Measurements from ENCODE around the gene CFD.
"Not testable (repeated sequence)": the region's sequence is repeated elsewhere in the genome, so short reads cannot be mapped to it uniquely, and the experiment has no call there.

CFD gene

DNA sequence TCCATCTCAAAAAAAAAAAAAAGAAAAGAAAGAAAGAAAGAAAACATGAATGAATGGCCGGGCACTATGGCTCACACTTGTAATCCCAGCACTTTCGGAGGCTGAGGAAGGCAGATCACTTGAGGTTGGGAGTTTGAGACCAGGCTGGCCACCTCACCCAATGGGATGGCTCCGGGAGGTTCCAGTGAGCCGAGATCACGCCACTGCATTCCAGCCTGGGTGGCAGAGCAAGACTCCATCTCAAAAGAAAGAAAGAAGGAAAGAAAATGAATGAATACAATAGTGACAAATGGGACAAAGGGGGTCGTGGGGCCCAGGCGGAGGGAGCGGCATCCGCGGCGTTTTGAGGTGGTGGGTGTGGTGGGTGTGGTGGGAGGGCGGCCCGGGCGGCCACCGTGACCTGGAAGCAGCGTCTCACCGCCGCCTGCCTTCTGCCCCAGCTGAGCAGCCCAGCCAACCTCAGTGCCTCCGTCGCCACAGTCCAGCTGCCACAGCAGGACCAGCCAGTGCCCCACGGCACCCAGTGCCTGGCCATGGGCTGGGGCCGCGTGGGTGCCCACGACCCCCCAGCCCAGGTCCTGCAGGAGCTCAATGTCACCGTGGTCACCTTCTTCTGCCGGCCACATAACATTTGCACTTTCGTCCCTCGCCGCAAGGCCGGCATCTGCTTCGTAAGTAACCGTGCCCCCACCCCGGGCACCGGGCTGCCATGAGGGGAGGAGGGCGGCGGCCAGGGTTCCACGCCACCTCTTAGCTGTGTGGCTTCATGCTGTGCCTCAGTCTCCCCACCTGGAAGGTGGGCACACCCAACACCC, 13.6 kb upstream of the CFD start:
- FAIRE-seq (no peak), DNase-seq (ENCODE audit: insufficient read length) (no peak)
- no peak for TF ChIP-seq POLR2A (IDR thresholded peaks at IDR 0.05; ENCODE audit: low read depth, low read length)
- no peak for TF ChIP-seq POLR2AphosphoS5 (IDR thresholded peaks at IDR 0.05; ENCODE audit: low read depth, low read length)
- TF ChIP-seq TAF1 (IDR thresholded peaks at IDR 0.05; ENCODE audit: borderline replicate concordance, low read depth, low read length): no peak

DNA sequence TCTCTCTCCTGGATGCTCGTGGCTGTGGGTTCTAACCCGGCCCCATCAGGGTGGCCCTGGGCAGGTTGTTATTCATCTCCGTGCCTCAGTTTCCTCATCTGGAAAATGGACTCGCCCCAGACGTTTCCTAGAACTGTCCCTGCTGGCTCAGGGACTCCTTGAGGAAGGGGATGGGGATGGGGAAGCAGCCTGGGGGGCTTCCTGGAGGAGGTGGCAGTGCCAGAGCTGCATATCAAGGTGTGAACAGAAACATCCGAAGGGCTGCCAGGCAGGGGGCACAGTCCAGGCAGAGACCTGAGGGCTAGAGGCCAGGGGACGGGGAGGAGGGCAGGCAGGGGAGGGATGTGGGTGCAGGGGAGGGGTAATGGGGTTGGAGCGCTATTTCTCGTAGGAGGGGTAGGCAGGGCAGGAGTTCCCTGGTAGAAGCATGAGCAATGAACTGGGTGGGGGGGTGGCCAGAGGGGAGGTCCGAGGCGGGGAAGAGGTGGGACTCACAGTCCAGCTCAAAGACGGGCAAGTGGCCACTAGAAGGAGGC, 11.0 kb upstream of the CFD start:
- DNase-seq (ENCODE audit: insufficient read length): no peak
- TF ChIP-seq POLR2AphosphoS5 (IDR thresholded peaks at IDR 0.05; ENCODE audit: low read depth, low read length) (no peak), TAF1 (IDR thresholded peaks at IDR 0.05; ENCODE audit: borderline replicate concordance, low read depth, low read length) (no peak), POLR2A (IDR thresholded peaks at IDR 0.05; ENCODE audit: low read depth, low read length) (no peak)
- FAIRE-seq: no peak

DNA sequence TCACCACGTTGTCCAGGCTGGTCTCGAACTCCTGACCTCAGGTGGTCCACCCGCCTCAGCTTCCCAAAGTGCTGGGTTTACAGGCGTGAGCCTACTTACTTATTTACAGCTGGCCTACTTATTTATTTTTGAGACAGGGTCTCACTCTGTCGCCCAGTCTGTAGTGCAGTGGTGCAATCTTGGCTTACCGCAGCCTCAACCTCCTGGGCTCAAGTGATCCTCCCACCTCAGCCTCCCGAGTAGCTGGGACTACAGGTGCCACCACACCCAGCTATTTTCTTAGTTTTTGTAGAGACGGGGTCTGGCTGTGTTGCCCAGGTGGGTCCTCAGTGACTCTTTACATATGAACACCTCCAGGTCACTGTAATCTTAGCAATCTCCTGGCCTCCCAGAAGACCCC, 10.3 kb upstream of the CFD start:
- DNase-seq (ENCODE audit: insufficient read length); FAIRE-seq: not testable (repeated sequence)

DNA sequence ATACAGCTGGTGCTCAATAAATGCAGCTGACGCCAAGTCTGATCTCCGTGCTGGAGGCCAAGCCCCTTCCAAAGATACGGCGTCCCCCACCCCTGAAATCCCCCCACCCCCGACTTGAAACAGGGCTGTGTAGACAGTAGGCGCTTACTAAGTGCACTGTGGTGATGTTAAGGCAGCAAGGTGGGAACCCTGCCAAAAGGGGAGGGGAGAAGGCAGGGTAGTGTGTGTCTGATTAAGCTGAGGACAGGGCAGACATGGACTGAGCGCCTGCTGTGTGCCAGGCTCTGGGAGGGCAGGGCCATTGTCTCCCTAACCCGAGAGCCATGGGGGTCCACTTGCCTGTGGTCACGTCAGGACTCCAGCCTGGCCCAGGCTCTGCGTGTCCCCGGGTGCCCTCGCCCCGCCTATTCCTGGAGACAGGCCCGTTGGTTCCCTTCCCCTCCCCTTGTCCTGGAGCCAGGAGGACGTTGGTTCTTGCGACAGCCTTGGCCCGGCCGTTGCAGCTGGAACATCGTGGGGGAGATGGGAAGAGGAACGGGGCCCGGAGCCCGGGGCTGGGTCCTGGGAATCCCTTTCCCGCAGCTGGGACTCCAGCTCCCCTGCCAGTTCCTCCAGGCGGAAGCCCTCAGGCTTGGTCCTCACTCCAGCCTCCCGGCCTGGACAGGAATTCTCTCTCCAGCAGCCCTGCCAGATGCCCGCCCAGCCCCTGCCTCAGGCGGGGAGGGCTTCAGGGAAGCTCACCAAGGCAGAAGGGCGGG, 9.1 kb upstream of the CFD start:
- TF ChIP-seq POLR2A (IDR thresholded peaks at IDR 0.05; ENCODE audit: low read depth, low read length): no peak
- no peak for TF ChIP-seq POLR2AphosphoS5 (IDR thresholded peaks at IDR 0.05; ENCODE audit: low read depth, low read length)
- no peak for TF ChIP-seq TAF1 (IDR thresholded peaks at IDR 0.05; ENCODE audit: borderline replicate concordance, low read depth, low read length)
- FAIRE-seq (no peak), DNase-seq (ENCODE audit: insufficient read length) (no peak)

DNA sequence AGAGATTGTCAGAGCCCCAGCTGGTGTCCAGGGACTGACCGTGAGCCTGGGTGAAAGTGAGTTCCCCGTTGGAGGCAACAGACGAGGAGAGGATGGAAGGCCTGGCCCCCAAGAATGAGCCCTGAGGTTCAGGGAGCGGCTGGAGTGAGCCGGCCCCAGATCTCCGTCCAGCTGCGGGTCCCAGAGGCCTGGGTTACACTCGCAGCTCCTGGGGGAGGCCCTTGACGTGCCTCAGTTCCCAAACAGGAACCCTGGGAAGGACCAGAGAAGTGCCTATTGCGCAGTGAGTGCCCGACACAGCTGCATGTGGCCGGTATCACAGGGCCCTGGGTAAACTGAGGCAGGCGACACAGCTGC, 8.5 kb upstream of the CFD start:
- no peak for DNase-seq (ENCODE audit: insufficient read length)
- TF ChIP-seq TAF1 (IDR thresholded peaks at IDR 0.05; ENCODE audit: borderline replicate concordance, low read depth, low read length) (no peak), POLR2A (IDR thresholded peaks at IDR 0.05; ENCODE audit: low read depth, low read length) (no peak), POLR2AphosphoS5 (IDR thresholded peaks at IDR 0.05; ENCODE audit: low read depth, low read length) (no peak)
- no peak for FAIRE-seq

DNA sequence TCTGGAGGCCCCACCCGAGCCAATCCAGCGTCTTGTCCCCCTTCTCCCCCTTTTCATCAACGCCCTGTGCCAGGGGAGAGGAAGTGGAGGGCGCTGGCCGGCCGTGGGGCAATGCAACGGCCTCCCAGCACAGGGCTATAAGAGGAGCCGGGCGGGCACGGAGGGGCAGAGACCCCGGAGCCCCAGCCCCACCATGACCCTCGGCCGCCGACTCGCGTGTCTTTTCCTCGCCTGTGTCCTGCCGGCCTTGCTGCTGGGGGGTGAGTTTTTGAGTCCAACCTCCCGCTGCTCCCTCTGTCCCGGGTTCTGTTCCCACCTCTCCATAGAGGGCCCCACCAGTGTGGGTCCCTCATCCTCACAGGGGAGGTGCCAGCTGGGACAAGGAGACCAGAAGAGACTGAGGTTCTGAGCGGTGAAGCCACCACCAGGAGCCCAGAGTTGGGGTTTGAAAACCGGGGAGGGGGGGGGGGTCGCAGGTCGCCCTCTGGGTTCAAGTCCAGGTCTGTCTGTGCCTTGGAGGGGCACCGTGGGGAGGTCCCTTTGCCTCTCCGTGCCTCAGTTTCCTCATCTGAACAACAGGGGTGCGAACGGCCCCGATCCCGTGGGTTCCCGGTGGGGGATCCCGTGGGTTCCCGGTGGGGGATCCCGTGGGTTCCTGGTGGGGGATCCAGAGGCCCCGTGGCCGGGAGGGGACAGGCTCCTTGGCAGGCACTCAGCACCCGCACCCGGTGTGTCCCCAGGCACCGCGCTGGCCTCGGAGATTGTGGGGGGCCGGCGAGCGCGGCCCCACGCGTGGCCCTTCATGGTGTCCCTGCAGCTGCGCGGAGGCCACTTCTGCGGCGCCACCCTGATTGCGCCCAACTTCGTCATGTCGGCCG, 7.1 kb upstream of the CFD start, which contains the start of gene ELANE:
ELANE (plus strand) TSS at position 168 of the 878 bp plus-strand sequence; CDS start at position 194, 26 bp downstream.
- no peak for FAIRE-seq
- TF ChIP-seq POLR2A (IDR thresholded peaks at IDR 0.05; ENCODE audit: low read depth, low read length) (no peak), TAF1 (IDR thresholded peaks at IDR 0.05; ENCODE audit: borderline replicate concordance, low read depth, low read length) (no peak), POLR2AphosphoS5 (IDR thresholded peaks at IDR 0.05; ENCODE audit: low read depth, low read length) (no peak)
- DNase-seq (ENCODE audit: insufficient read length): no peak

DNA sequence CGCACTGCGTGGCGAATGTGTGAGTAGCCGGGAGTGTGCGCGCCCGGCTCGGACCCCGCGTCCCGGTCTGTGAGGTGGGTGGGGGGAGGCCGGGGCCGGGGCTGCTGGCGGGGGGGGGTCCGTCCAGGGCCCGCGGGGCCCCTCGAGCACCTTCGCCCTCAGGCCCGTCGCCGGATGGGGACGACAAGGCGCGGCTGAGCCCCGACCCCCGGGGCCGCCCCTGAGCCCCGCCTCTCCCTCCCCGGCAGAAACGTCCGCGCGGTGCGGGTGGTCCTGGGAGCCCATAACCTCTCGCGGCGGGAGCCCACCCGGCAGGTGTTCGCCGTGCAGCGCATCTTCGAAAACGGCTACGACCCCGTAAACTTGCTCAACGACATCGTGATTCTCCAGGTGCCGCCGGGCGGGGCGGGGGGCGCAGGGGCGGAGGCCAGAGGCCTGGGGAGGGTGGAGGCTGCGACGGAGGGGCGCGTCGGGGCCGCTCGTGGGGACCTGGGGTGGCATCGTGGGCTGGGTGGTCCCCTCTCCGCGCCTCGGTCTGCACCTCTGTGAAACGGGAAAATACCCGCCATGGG, 6.4 kb upstream of the CFD start:
- no peak for TF ChIP-seq POLR2AphosphoS5 (IDR thresholded peaks at IDR 0.05; ENCODE audit: low read depth, low read length)
- no peak for TF ChIP-seq POLR2A (IDR thresholded peaks at IDR 0.05; ENCODE audit: low read depth, low read length)
- no peak for TF ChIP-seq TAF1 (IDR thresholded peaks at IDR 0.05; ENCODE audit: borderline replicate concordance, low read depth, low read length)
- DNase-seq (ENCODE audit: insufficient read length): no peak
- FAIRE-seq: no peak

DNA sequence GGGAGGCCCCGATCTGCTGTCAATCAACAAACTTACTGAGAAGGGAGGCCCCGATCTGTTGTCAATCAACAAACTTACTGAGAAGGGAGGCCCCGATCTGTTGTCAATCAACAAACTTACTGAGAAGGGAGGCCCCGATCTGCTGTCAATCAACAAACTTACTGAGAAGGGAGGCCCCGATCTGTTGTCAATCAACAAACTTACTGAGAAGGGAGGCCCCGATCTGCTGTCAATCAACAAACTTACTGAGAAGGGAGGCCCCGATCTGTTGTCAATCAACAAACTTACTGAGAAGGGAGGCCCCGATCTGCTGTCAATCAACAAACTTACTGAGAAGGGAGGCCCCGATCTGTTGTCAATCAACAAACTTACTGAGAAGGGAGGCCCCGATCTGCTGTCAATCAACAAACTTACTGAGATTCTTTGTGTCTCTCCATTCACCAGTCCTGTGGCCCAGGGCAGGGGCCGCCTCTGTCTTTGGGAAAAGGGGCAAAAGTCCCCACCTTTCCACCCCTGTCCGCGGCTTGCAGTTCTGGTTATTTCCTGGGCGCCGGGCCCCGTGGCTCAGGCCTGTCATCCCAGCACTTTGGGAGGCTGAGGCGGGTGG, 5.7 kb upstream of the CFD start:
- FAIRE-seq; DNase-seq (ENCODE audit: insufficient read length): not testable (repeated sequence)

DNA sequence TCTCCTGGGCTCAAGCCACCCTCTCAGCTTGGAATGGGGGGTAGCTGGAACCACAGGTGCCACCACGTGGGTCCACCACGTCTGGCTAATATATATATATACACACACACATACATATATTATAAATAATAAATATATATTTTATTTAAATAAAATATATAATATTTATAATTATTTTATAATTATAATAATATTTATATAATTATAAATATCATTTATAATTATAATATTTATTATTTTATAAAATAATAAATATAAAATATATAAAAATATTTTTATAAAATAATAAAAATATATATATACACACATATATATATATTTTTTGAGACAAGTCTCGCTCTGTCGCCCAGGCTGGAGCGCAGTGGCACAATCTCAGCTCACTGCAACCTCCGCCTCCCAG, 4.9 kb upstream of the CFD start:
- no peak for TF ChIP-seq TAF1 (IDR thresholded peaks at IDR 0.05; ENCODE audit: borderline replicate concordance, low read depth, low read length)
- TF ChIP-seq POLR2AphosphoS5 (IDR thresholded peaks at IDR 0.05; ENCODE audit: low read depth, low read length): no peak
- no peak for TF ChIP-seq POLR2A (IDR thresholded peaks at IDR 0.05; ENCODE audit: low read depth, low read length)
- no peak for DNase-seq (ENCODE audit: insufficient read length)
- no peak for FAIRE-seq

DNA sequence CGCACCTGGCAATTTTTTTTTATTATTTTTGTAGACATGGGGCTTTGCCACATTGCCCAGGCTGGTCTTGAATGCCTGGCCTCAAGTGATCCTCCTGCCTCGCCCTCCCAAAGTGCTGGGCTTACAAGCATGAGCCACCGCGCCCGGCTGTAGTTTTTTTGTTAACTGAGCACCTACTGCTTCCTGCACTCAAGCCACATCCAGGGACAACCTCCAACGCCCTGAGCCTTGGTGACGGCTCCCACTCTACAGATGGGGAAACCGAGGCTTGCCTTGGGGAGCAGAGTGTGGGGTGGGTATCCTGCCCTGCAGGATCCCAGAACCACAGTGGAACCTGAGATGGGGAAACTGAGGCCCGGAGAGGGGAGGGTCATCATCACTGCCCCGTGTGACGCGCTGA, 4.3 kb upstream of the CFD start:
- FAIRE-seq (no peak), DNase-seq (ENCODE audit: insufficient read length) (no peak)
- no peak for TF ChIP-seq POLR2AphosphoS5 (IDR thresholded peaks at IDR 0.05; ENCODE audit: low read depth, low read length)
- TF ChIP-seq TAF1 (IDR thresholded peaks at IDR 0.05; ENCODE audit: borderline replicate concordance, low read depth, low read length): no peak
- no peak for TF ChIP-seq POLR2A (IDR thresholded peaks at IDR 0.05; ENCODE audit: low read depth, low read length)
